ENCODE data around the gene SEL1L2. TPM values are rescaled to one million over a fixed set of nuclear protein-coding genes. Genes with fewer than 3 reads are reported as not detected.

The SEL1L2 gene
- total RNA-seq, 2 donors from 2014 or later: not detected

DNA sequence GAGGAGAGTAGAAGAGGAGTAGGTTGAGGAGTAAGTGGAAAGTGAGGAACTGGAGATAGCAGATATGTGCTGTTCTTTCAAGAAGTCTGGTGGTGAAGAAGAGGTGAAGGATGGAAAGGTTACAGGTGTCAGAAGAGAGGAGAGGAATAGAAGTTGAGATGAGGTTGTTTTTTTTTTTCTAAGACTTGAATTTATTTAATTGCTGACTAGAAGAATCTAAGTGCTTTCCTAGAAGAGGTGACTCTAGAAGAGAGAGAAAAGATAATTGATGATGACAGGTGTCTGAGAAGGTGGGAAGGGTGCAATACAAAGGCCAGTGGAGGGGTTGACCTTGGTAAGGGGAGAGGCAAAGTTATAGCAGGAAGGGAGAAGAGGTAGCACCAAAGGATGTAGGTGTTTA lies 180.0 kb downstream of the SEL1L2 start:
- Mint-ChIP-seq H3K27ac (no peak overlapping the region), H3K36me3 (peaks cover 0 to 7% of the 10 kb centered on the region in 2 donors), H3K9me3 (no peaks in the 10 kb centered on the region)
- ATAC-seq: no peak
- no peak for DNase-seq (ENCODE audit: low spot score in 2 of 2)

DNA sequence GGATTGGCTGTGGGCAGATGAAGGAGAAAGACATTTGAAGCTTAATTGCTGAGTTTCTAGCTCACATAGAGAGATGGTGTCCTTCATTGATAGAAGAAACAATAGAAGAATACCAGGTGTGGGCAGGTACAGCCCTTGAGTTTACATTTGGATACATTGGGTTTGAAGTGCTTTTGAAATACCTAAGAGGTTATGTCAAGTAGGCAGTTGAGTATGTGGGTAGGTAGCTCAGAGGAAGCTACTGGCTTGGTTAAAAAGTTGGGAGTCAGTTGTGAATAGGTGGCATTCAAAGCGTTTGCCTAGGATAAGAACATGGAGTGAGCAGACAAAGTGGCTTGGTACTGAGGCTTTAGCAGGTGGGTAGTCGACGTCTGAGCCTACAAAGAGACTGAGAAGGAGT lies 180.6 kb downstream of the SEL1L2 start:
- Mint-ChIP-seq H3K9me3 (no peaks in the 10 kb centered on the region), H3K27ac (no peak overlapping the region), H3K36me3 (peaks cover 0 to 7% of the 10 kb centered on the region in 2 donors)
- ATAC-seq (no peak), DNase-seq (ENCODE audit: low spot score in 2 of 2) (no peak)

DNA sequence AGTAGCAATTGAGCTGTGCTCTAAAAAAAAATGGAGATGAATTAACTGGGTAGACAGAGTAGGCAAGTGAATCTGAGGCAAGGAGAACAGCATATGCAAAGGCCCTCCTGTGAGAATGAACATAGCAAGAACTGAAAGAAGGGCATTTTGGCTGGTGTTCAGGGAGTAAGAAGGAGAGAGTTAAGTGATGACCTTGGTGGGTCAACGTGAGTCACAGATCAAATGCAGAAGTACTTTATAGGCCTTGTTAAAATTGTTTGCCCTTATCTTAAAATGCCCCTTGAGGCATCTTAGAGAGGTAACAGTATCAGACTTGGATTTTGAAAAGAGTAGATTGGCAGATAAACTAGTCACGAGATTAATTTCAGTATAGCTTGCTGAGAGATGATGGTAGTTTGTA lies 181.0 kb downstream of the SEL1L2 start:
- no peak overlapping the region for H3K27ac Mint-ChIP-seq
- ATAC-seq: no peak
- no peak for DNase-seq (ENCODE audit: low spot score in 2 of 2)
- peaks cover 0 to 7% of the 10 kb centered on the region in 2 donors for H3K36me3 Mint-ChIP-seq
- no peaks in the 10 kb centered on the region for H3K9me3 Mint-ChIP-seq

DNA sequence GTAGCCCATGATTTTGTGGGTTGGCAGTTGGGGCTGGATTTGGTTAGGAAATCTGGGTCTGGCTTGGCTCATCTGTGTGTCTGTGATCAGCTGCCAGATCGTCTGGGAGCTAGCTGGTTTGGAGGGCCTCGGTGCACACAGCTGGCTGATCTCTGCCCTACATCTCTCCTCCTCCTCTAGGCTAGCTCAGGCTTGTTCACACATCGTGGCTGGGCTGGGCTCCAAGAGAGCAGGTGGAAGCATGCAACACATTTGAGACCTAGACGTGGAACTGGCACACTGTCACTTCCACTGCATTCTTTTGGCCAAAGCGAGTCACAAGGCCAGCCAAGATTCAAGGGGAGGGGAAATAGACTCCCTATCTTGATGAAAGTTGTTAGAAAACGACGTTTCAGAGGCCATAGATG lies 189.7 kb downstream of the SEL1L2 start:
- peaks cover 4 to 6% of the 10 kb centered on the region in 2 donors for H3K36me3 Mint-ChIP-seq
- no peak for DNase-seq (ENCODE audit: low spot score in 2 of 2)
- peak overlapping the region in 1 of 2 donors; percentile 77 for H3K27ac Mint-ChIP-seq
- ATAC-seq: no peak
- no peaks in the 10 kb centered on the region for H3K9me3 Mint-ChIP-seq

DNA sequence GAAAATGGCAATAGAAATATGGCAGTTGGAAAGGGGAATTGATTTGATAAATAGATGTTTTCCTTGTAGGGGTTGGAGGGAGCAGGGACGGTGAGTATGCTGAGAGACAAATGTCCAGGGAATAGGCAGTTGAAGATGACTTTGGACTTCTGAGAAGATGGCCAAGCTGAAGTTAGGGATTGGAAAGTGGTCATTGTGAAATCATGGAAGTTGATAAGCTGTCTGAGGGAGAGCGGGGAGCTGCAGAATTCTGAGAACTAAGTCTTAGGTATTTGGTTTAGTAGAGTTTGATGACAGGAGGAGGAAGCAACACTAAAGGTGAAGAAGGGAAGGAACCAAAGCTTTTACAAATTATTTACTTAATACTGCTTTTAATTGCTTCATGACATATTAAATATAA lies 190.4 kb downstream of the SEL1L2 start:
- Mint-ChIP-seq H3K9me3 (no peaks in the 10 kb centered on the region), H3K36me3 (peaks cover 4 to 6% of the 10 kb centered on the region in 2 donors), H3K27ac (no peak overlapping the region)
- no peak for ATAC-seq
- DNase-seq (ENCODE audit: low spot score in 2 of 2): no peak

Other genes starting within 250 kb of the SEL1L2 start
- gene ESF1, start 205.7 kb downstream of the SEL1L2 start, total RNA-seq: 10 to 100 TPM; 10.9 to 18.4 TPM
- 10 to 100 TPM; 22.6 to 39.1 TPM for gene NDUFAF5, start 205.6 kb downstream of the SEL1L2 start, total RNA-seq
- gene MACROD2, start 4.9 kb upstream of the SEL1L2 start, total RNA-seq: not detected

All from activated naive CD4-positive, alpha-beta T cell treated with anti-CD3 and anti-CD28 coated beads, Interleukin-2, amount 50 U/mL, for 72 hours (primary cell).